ENCODE data around the gene GPR82. TPM values are rescaled to one million over a fixed set of nuclear protein-coding genes. Genes with fewer than 3 reads are reported as not detected.

Gene GPR82
- polyA plus RNA-seq, 6 donors from 2014 or later, result 0.16 to 0.52 (median 0.25) TPM

DNA sequence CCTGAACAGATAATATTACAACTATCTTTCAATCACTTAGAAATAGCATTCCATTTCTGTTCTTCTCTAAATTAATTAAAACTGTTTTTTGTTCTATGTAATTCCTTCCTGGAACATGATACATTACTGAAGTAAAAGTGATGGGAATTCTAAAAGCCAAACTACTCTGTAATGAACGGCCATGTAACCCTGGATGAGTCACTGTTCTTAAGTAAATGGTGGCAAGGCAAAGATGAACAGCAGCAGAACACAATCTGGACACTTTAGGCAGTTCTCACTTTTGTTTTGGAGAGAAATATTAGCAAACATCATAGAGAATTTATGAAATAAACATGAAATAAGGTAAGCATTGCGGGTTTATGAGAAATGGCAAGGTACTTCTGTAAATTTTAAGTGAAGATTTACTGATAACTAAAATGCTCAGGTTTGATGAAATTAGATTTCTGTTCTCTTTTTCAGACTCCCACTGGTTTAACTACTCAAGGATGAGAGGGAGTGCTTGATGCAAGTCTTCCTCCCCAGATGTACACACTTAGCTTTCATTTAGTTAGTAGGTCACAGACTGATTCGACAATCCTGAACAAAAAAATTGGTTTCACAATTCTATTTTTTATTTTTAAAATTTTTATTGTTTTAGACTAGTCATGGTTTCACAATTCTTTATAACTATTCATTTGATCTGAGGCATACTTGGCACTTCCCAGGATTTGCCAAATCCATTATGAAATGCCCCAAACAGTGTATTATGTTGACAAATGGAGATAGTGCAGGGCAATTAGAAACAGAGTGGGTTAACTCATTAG is 964 bp upstream of the GPR82 start:
- Mint-ChIP-seq H3K4me3 (peak overlapping the region in 4 of 8 donors; percentile 12 to 43 (median 23)), H3K4me1 (peaks cover 13 to 51% (median 22%) of the 10 kb centered on the region in 3 donors), H3K36me3 (peaks cover 0 to 5% of the 10 kb centered on the region in 2 donors), H3K9me3 (peaks cover 0 to 14% (median 10%) of the 10 kb centered on the region in 7 donors), H3K27me3 (no peaks in the 10 kb centered on the region), H3K27ac (peak overlapping the region in 1 of 6 donors; percentile 44)
- ATAC-seq (ENCODE audit: low read depth in 2 of 2) (no peak), DNase-seq (no peak)

DNA sequence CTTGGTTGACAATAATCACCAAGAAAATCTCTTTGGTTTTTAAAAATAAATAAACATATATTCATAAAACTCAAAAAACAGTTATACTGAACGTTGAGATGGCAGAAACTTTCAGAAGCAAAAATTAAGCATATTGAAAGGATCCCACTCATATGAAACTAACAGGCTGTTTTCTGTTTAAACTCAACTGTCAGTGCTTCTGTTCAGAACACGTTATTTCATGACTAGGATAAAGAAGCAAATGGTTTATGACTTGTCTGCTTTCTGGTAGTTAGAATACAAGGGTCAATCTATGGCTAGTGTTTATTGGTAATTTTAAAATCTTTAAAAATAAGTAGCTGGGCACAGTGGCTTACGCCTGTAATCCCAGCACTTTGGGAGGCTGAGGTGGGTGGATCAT is 4.1 kb downstream of the GPR82 start:
- DNase-seq (no peak), ATAC-seq (ENCODE audit: low read depth in 2 of 2) (no peak)
- no peaks in the 10 kb centered on the region for H3K36me3 Mint-ChIP-seq
- H3K27me3 Mint-ChIP-seq, result no peaks in the 10 kb centered on the region
- no peak overlapping the region for H3K27ac Mint-ChIP-seq
- H3K9me3 Mint-ChIP-seq, result peaks cover 0 to 2% (median 0%) of the 10 kb centered on the region in 7 donors
- peaks cover 6 to 27% (median 7%) of the 10 kb centered on the region in 3 donors for H3K4me1 Mint-ChIP-seq
- H3K4me3 Mint-ChIP-seq, result no peak overlapping the region

DNA sequence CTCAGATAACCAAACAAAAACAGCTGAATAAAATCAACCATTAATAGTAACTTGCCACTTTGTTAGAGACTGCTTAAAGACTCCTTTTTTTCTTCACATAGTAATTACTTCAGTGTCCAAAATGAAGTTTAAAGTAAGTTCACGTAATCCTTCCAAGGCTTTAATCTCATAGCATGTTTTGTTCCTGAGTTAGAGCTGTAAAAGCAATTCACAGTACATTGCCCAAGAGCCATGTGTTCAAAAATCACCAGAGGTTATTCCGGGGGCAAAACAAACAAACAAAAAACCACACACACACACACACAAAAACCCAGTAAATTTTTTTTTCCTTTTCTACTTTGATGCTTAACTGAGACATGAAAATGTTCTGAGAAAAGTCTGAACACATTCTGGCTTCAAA is 6.1 kb downstream of the GPR82 start:
- Mint-ChIP-seq H3K4me1 (peaks cover 12 to 31% (median 13%) of the 10 kb centered on the region in 3 donors), H3K36me3 (no peaks in the 10 kb centered on the region), H3K9me3 (peaks cover 0 to 2% (median 0%) of the 10 kb centered on the region in 7 donors), H3K27ac (no peak overlapping the region), H3K4me3 (no peak overlapping the region), H3K27me3 (no peaks in the 10 kb centered on the region)
- ATAC-seq (ENCODE audit: low read depth in 2 of 2) (no peak), DNase-seq (no peak)

DNA sequence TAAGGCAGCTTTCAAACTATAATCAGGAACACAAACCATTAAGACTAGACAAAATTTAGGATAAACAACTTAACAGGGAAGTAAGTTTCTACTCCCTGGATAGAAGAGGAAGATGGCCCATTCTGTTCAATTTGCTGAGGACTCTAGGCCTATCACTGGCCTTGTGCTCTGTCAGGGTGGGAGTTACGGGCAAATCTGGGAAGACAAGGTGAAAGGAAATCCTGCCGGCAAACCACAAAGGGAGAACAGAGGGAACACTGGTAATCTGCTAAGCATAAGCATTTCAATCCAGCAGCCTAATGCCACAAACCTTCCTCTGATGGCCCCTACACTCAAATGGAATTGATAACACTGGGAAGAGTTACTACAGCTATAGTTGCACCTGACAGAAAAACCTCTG is 8.3 kb downstream of the GPR82 start:
- Mint-ChIP-seq H3K27me3 (no peaks in the 10 kb centered on the region), H3K4me1 (peaks cover 22 to 41% (median 24%) of the 10 kb centered on the region in 3 donors), H3K27ac (peak overlapping the region in 5 of 6 donors; percentile 30 to 88 (median 63)), H3K9me3 (peaks cover 0 to 2% (median 0%) of the 10 kb centered on the region in 7 donors), H3K4me3 (peak overlapping the region in 1 of 8 donors; percentile 19), H3K36me3 (peaks cover 0 to 7% of the 10 kb centered on the region in 2 donors)
- ATAC-seq (ENCODE audit: low read depth in 2 of 2), result no peak
- DNase-seq, result no peak

DNA sequence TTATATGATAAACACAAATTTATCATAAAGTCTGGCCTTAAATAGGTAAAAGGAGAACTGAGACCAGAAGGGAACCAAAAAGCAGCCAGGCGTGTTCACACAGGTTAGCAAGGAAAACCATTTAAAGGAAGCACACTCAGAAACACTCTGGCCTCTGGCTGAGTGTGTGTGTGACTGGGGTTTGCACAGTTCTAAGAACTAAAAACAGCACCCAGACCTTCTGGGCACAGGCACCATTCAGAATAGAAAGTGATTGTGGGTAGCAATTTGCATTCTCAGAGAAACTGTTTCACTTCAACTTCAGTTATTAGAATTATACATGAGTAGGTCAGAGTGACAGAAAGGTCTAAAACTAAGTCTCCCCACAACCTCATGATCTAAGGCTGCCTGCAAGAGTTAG is 10.0 kb downstream of the GPR82 start:
- Mint-ChIP-seq H3K9me3 (no peaks in the 10 kb centered on the region), H3K36me3 (peaks cover 0 to 7% of the 10 kb centered on the region in 2 donors), H3K4me3 (peak overlapping the region; percentile 44 to 83 (median 73)), H3K4me1 (peaks cover 22 to 41% (median 24%) of the 10 kb centered on the region in 3 donors), H3K27me3 (no peaks in the 10 kb centered on the region), H3K27ac (peak overlapping the region; percentile 47 to 93 (median 86))
- ATAC-seq (ENCODE audit: low read depth in 2 of 2), result peak; percentile 95 to 97
- peak; percentile 76 for DNase-seq

DNA sequence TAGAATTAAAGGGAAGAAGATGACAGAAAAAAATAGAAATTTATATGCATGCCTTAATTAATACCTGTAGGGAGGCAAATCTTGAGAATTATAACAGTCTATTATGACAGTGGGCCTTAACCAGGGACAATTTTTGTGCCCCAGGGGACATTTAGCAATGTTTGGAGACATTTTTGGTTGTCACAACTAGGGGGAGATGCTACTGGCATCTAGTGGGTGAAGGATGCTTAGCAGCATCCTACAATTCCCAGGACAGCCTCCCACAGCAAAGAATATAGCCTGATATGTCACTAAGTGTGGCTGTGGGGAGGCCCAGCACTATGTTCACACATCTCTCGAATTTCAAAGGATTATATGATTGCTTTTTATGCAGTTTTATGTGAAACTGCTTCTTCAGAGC is 10.5 kb downstream of the GPR82 start:
- H3K4me3 Mint-ChIP-seq, result peak overlapping the region; percentile 44 to 83 (median 73)
- no peak for ATAC-seq (ENCODE audit: low read depth in 2 of 2)

DNA sequence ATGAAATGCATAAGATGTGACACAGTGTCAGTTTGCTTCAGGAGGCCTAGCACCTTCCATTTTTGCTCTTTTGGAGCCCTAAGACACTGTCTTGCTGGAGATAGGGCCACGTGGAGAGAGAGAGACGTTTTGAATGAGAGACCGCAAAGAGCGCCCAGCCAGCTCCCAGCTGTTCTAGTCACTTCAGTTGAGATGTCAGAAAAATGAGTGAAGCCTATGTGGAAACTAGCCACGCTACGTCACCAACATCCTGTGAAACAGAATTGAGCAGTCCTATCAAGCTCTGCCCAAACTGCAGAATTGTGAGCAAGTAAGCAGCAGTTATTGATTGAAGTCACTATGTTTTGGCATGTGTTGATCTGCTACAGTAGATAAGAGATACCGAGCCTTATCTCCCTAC is 13.1 kb downstream of the GPR82 start:
- Mint-ChIP-seq H3K9me3 (no peaks in the 10 kb centered on the region), H3K4me1 (peaks cover 26 to 42% (median 29%) of the 10 kb centered on the region in 3 donors), H3K4me3 (no peak overlapping the region), H3K27me3 (no peaks in the 10 kb centered on the region), H3K27ac (peak overlapping the region in 1 of 6 donors; percentile 2), H3K36me3 (peaks cover 0 to 7% of the 10 kb centered on the region in 2 donors)
- DNase-seq, result no peak
- no peak for ATAC-seq (ENCODE audit: low read depth in 2 of 2)

More for the DNA sequence above, 10.5 kb downstream of the GPR82 start:
- Mint-ChIP-seq H3K4me1 (peaks cover 22 to 41% (median 24%) of the 10 kb centered on the region in 3 donors), H3K27ac (peak overlapping the region; percentile 47 to 93 (median 86)), H3K36me3 (peaks cover 0 to 7% of the 10 kb centered on the region in 2 donors), H3K27me3 (no peaks in the 10 kb centered on the region), H3K9me3 (no peaks in the 10 kb centered on the region)
- no peak for DNase-seq

DNA sequence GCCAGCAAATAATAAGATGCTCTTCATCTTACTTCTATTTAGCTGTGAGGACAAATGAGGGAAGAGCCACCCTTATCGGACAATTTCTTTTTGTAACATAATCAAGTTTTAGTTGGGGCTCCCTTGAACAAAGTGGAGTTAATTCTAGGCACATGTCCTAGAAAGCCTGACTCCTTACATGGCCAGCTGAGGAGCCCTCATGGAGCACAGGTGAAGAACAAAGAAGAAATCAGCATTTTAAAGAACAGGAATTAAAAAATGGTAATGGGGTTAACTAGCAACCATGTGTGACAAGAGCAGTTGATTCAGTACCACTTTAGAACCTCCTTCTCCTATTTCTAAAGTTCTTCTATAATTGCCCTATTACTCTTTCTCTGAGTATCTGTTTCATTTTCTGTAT is 15.9 kb downstream of the GPR82 start:
- Mint-ChIP-seq H3K9me3 (no peaks in the 10 kb centered on the region), H3K4me1 (peaks cover 14 to 22% (median 18%) of the 10 kb centered on the region in 3 donors), H3K27me3 (peaks cover 0 to 5% (median 0%) of the 10 kb centered on the region in 3 donors), H3K4me3 (no peak overlapping the region), H3K27ac (peak overlapping the region in 1 of 6 donors; percentile 59), H3K36me3 (peaks cover 0 to 11% of the 10 kb centered on the region in 2 donors)
- no peak for ATAC-seq (ENCODE audit: low read depth in 2 of 2)
- DNase-seq, result no peak

DNA sequence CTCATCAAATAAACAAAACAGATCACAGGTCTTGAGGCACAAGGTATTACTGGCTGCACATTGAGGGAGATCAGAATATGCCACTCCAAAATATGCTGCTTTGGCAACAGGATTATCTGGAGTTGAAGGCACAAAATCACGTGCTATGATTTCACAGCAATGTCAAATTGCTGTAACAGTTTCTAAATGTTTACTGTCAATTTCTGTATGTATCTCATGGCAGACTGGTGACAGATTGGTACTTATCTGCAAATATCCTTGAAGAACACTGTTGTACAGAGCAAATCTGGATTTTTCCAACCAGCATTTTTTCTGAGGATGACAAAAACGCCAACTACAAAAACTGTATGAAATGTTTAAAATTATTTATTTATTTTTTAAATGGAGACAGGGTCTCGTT is 26.7 kb downstream of the GPR82 start:
- Mint-ChIP-seq H3K4me3 (no peak overlapping the region), H3K4me1 (peaks cover 0 to 6% (median 0%) of the 10 kb centered on the region in 3 donors), H3K27me3 (no peaks in the 10 kb centered on the region), H3K36me3 (no peaks in the 10 kb centered on the region), H3K9me3 (peaks cover 0 to 2% (median 0%) of the 10 kb centered on the region in 7 donors), H3K27ac (no peak overlapping the region)
- no peak for ATAC-seq (ENCODE audit: low read depth in 2 of 2)
- DNase-seq, result no peak

DNA sequence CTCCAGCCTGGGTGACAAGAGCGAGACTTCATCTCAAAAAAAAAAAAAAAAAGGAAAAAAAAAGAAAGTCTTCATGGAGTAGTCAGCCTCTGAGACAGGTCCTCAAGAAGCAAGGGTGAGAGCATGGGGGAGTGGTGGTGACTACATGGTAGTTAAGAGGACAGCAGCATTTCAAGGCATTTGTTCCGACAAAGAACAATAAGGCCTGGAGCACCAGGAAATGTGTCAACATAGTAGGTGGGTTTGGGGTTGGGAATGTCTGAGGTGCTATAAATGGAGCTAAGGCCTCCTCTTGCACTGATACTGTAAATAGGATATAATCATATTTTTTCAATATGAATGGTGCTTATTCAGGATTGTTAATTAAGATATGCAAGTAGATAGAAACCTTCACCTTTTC is 34.4 kb downstream of the GPR82 start:
- Mint-ChIP-seq H3K27ac (no peak overlapping the region), H3K36me3 (no peaks in the 10 kb centered on the region), H3K4me3 (no peak overlapping the region), H3K4me1 (peaks cover 3 to 6% (median 4%) of the 10 kb centered on the region in 3 donors), H3K9me3 (no peaks in the 10 kb centered on the region), H3K27me3 (no peaks in the 10 kb centered on the region)
- no peak for ATAC-seq (ENCODE audit: low read depth in 2 of 2)
- DNase-seq, result no peak

DNA sequence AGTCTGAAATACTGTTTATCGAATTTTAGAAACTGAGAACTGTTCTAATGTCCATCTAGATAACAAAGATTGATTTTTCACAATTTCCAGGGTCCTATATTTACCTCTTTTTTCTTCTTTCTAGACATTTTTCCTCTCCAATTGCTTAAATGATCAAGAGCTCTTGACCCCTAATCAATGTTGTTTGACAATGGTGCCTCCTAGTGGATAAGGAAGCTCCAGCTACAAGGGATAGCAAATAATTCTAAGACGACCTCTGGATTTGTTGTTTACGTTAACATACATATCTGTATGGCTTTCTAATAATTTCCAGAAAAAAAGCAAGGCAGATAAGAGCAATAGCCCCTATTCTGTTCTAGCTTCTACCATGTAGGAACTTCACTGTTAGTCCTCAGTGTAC is 35.8 kb downstream of the GPR82 start:
- Mint-ChIP-seq H3K4me3 (no peak overlapping the region), H3K36me3 (no peaks in the 10 kb centered on the region), H3K27me3 (peaks cover 0 to 7% (median 0%) of the 10 kb centered on the region in 3 donors), H3K27ac (peak overlapping the region in 1 of 6 donors; percentile 35), H3K4me1 (peaks cover 3 to 13% (median 4%) of the 10 kb centered on the region in 3 donors), H3K9me3 (no peaks in the 10 kb centered on the region)
- DNase-seq (peak; percentile 28), ATAC-seq (ENCODE audit: low read depth in 2 of 2) (peak in 1 of 2 donors; percentile 21)

DNA sequence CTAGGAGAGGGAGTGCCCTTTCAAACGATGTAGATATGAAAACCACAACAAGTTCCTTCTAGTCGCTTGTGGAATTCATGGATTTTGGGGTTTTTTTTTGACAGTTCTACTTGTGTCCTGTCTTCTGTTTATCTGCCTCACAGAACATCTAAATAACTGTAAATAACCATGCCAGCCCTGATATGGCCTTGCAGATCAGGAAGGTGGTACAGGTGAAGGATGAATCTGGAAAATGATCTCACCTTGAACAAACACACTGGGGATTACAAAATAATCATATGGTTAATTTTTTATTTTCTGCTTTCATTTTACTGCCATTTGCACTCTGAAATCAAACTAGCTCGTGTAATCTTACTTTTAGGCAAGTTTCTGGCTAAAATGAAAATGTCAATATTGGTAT is 37.2 kb downstream of the GPR82 start:
- ATAC-seq (ENCODE audit: low read depth in 2 of 2), result no peak
- Mint-ChIP-seq H3K9me3 (no peaks in the 10 kb centered on the region), H3K27me3 (peaks cover 0 to 8% (median 0%) of the 10 kb centered on the region in 3 donors), H3K4me3 (no peak overlapping the region), H3K36me3 (no peaks in the 10 kb centered on the region), H3K4me1 (peaks cover 3 to 7% (median 4%) of the 10 kb centered on the region in 3 donors), H3K27ac (peak overlapping the region in 2 of 6 donors; percentile 47 to 71)
- DNase-seq, result no peak

DNA sequence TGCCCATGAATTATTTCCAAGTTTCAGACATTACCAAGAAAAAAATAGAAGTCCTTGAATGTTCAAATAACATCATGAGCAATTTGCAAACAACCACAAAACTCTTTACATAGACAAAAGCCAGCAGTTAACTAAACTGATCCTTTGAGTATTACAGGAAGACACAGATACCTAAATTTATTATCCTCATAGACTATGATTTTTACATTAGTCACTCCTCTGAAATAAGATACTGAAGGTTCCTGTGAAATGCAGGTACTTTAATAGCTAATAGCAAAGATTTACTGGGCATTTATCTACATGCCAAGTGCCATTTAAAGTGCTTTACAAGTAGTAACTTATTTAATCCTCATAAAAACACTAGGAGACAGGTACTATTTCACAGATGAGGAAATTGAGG is 37.7 kb downstream of the GPR82 start:
- no peak for DNase-seq
- H3K27ac Mint-ChIP-seq, result no peak overlapping the region
- no peak for ATAC-seq (ENCODE audit: low read depth in 2 of 2)
- peaks cover 0 to 8% (median 0%) of the 10 kb centered on the region in 3 donors for H3K27me3 Mint-ChIP-seq
- peaks cover 3 to 7% (median 4%) of the 10 kb centered on the region in 3 donors for H3K4me1 Mint-ChIP-seq
- no peaks in the 10 kb centered on the region for H3K36me3 Mint-ChIP-seq
- H3K4me3 Mint-ChIP-seq, result no peak overlapping the region
- H3K9me3 Mint-ChIP-seq, result no peaks in the 10 kb centered on the region

Data from naive B cell (primary cell).